Transverse colon (tissue), 4 donors: ENCODE data around the gene HTRA3. TPM values are rescaled to one million over a fixed set of nuclear protein-coding genes. Genes with fewer than 3 reads are reported as not detected.

Source experiments
- DNase-seq: peaks from one replicate; pipeline ENCODE4 v3.0.0-alpha.2; 2019
- H3K27ac ChIP-seq, 4 donors: fragments of 200-600 bp; sonication (generic); 2 replicates each; pipeline ENCODE4 v1.5.1; 2016 to 2018; ENCODE audit warnings: inconsistent platforms in 4 of 4
- H3K27me3 ChIP-seq: fragments of 200-600 bp; sonication (generic); 2 replicates; pipeline ENCODE4 v1.5.1; 2017; ENCODE audit warnings: inconsistent platforms
- H3K36me3 ChIP-seq, 4 donors: fragments of 200-600 bp; sonication (generic); 2 replicates each; pipeline ENCODE4 v1.5.1; 2017 to 2019; ENCODE audit warnings: inconsistent platforms in 4 of 4
- H3K4me1 ChIP-seq, 4 donors: fragments of 200-600 bp; sonication (generic); 2 replicates each; pipeline ENCODE4 v1.5.1; 2017 to 2020; ENCODE audit warnings: inconsistent platforms in 4 of 4
- H3K4me3 ChIP-seq, 4 donors: fragments of 200-600 bp; sonication (generic); 1 replicate in 1 of 4; 2 replicates in 3 of 4; pipeline versions ENCODE4 v1.5.1 to v1.6.1; 2017 to 2019; ENCODE audit warnings: inconsistent platforms in 4 of 4
- H3K9me3 ChIP-seq, 2 donors: fragments of 200-600 bp; sonication (generic); 2 replicates each; pipeline ENCODE4 v1.5.1; 2017 to 2019; ENCODE audit warnings: inconsistent platforms in 2 of 2
- EP300 ChIP-seq: sonication (generic); formaldehyde crosslinking; IDR thresholded peaks from one replicate; pipeline ENCODE4 v1.6.1; 2017; ENCODE audit warnings: antibody characterized with exemption, low read depth
- POLR2A ChIP-seq: fragments of 450-650 bp; IDR thresholded peaks from one replicate; pipeline ENCODE4 v1.6.1; 2016; ENCODE audit warnings: antibody characterized with exemption, mild to moderate bottlenecking, moderate library complexity
- POLR2AphosphoS5 ChIP-seq, 3 donors: sonication (generic); formaldehyde crosslinking; IDR thresholded peaks; one replicate each; pipeline ENCODE4 v1.6.1; 2016; ENCODE audit warnings: antibody characterized with exemption in 3 of 3
- WGBS, 2 donors: methylation state at CpG; one replicate each; pipeline ENCODE4 v1.1.5; 2018; ENCODE audit warnings: low coverage in 1 of 2; 5-methylcytosine and 5-hydroxymethylcytosine counted together
- in situ Hi-C, 4 donors: fragments of 200-750 bp; cut with MboI; loops; one replicate each; pipeline versions ENCODE4 v1.15.0 to v1.15.1; 2017; ENCODE audit warnings: low sequenced_read_pairs in 3 of 4, low pct_ligation_motif_present in 1 of 4, low pct_unique_long_range_greater_than_20kb in 1 of 4
- intact Hi-C: fragments of 100-400 bp; cut with DNase I; formaldehyde crosslinking; loops from one replicate; pipeline ENCODE4 v1.15.1; 2023; ENCODE audit warnings: low total_unique reads
- total RNA-seq, 4 donors: library from RNA; depleted of rRNA; stranded (reverse); fragments of >200 nt; gene quantifications; one replicate each; pipeline ENCODE4 v1.1.0, GENCODE V29; 2016
- TF ChIP-seq, protein P1 (sequence below), 5 experiments: fragments of 200-600 bp in 3 of 5; fragments of 450-650 bp in 2 of 5; sonication (generic) in 3 of 5; IDR thresholded peaks; 1 replicate in 2 of 5; 2 replicates in 3 of 5; pipeline ENCODE4 v1.5.1; 2016 to 2017; ENCODE audit warnings: antibody characterized with exemption in 5 of 5, inconsistent platforms in 3 of 5, mild to moderate bottlenecking in 2 of 5, moderate library complexity in 1 of 5

The HTRA3 gene
- total RNA-seq, 4 donors from 2014 or later, result 1.5 to 11.9 (median 6.5) TPM

GRCh38 chr4:8270912-8271815 is 1.6 kb downstream of the HTRA3 start:
- DNase-seq, result no peak
- peak overlapping the region in 3 of 4 donors; percentile 29 to 47 (median 44) for H3K4me3 ChIP-seq
- WGBS, 2 donors, result 62 to 66% methylated on average over 6 to 27 of the region's 27 CpGs

DNA sequence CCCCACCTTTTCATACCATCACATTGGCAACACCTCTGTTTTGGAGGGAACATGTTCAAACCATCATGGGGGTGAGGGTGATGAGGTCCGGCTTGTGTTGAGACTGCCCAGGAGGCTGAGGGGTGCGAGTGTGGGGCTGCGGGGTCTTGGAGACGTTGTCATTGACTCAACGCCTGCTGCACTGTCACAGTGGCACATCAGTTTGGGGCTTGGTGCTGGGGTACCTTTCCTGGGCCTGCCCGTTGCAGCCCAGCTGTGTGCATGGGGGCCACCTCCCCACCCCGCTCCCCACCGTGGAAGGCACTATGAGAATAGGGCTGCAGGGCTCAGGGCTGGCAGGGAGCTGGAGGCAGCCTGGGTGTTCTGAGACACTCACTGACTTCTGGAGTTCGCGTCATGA is 2.3 kb downstream of the HTRA3 start:
- Histone ChIP-seq H3K4me1 (peaks cover 21 to 50% (median 32%) of the 10 kb centered on the region in 4 donors), H3K27ac (peak overlapping the region; percentile 6 to 83 (median 73)), H3K9me3 (no peaks in the 10 kb centered on the region), H3K4me3 (no peak overlapping the region), H3K36me3 (no peaks in the 10 kb centered on the region), H3K27me3 (peaks cover 28% of the 10 kb centered on the region)
- WGBS, 2 donors, result 40 to 84% methylated on average over 1 to 10 of the region's 10 CpGs
- in situ Hi-C loops (no loop called here), intact Hi-C loops (loop anchor here (5.0 kb wide), 1 partner anchor 120 kb away; no protein-coding TSS in a partner anchor)
- TF ChIP-seq EP300 (no peak), POLR2AphosphoS5 (IDR thresholded peaks at IDR 0.05) (no peak), POLR2A (no peak)
- TF ChIP-seq, protein P1, sequence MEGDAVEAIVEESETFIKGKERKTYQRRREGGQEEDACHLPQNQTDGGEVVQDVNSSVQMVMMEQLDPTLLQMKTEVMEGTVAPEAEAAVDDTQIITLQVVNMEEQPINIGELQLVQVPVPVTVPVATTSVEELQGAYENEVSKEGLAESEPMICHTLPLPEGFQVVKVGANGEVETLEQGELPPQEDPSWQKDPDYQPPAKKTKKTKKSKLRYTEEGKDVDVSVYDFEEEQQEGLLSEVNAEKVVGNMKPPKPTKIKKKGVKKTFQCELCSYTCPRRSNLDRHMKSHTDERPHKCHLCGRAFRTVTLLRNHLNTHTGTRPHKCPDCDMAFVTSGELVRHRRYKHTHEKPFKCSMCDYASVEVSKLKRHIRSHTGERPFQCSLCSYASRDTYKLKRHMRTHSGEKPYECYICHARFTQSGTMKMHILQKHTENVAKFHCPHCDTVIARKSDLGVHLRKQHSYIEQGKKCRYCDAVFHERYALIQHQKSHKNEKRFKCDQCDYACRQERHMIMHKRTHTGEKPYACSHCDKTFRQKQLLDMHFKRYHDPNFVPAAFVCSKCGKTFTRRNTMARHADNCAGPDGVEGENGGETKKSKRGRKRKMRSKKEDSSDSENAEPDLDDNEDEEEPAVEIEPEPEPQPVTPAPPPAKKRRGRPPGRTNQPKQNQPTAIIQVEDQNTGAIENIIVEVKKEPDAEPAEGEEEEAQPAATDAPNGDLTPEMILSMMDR (IDR thresholded peaks at IDR 0.05), result no peak
- no peak for DNase-seq

More at GRCh38 chr4:8270912-8271815, 1.6 kb downstream of the HTRA3 start:
- Histone ChIP-seq H3K4me1 (peaks cover 15 to 44% (median 29%) of the 10 kb centered on the region in 4 donors), H3K27ac (peak overlapping the region; percentile 58 to 83 (median 73)), H3K9me3 (no peaks in the 10 kb centered on the region), H3K27me3 (peaks cover 28% of the 10 kb centered on the region), H3K36me3 (no peaks in the 10 kb centered on the region)
- TF ChIP-seq POLR2AphosphoS5 (IDR thresholded peaks at IDR 0.05), result no peak
- TF ChIP-seq, protein P1 (IDR thresholded peaks at IDR 0.05), result no peak
- TF ChIP-seq POLR2A, result no peak
- TF ChIP-seq EP300, result no peak
- intact Hi-C loops (loop anchor here (5.0 kb wide), 1 partner anchor 121 kb away; no protein-coding TSS in a partner anchor), in situ Hi-C loops (no loop called here)

- Histone ChIP-seq H3K27me3 (peaks cover 28% of the 10 kb centered on the region), H3K4me1 (peaks cover 20 to 48% (median 34%) of the 10 kb centered on the region in 4 donors), H3K9me3 (no peaks in the 10 kb centered on the region), H3K36me3 (no peaks in the 10 kb centered on the region), H3K27ac (peak overlapping the region; percentile 36 to 83 (median 74)), H3K4me3 (no peak overlapping the region)
- no peak for DNase-seq
- TF ChIP-seq, protein P1 (IDR thresholded peaks at IDR 0.05), result no peak
- TF ChIP-seq POLR2AphosphoS5 (IDR thresholded peaks at IDR 0.05) (no peak), POLR2A (no peak), EP300 (no peak)
- intact Hi-C loops (loop anchor here (5.0 kb wide), 1 partner anchor 120 kb away; no protein-coding TSS in a partner anchor), in situ Hi-C loops (no loop called here)
- 64% methylated on average over 25 of the region's 30 CpGs; no CpG with 5 or more reads in 1 of the 2 donors for WGBS, 2 donors
Measured at GRCh38 chr4:8272472-8273428, 3.2 kb downstream of the HTRA3 start.
